Hair follicular keratinocyte (primary cell): ENCODE data around the gene BRI3BP. TPM values are rescaled to one million over a fixed set of nuclear protein-coding genes. Genes with fewer than 3 reads are reported as not detected.

Experiments
- total RNA-seq: library from RNA; depleted of rRNA; stranded (reverse); fragments of >200 nt; gene quantifications from 2 replicates; pipeline ENCODE4 v1.2.3, GENCODE V29; 2015

The BRI3BP gene, protein sequence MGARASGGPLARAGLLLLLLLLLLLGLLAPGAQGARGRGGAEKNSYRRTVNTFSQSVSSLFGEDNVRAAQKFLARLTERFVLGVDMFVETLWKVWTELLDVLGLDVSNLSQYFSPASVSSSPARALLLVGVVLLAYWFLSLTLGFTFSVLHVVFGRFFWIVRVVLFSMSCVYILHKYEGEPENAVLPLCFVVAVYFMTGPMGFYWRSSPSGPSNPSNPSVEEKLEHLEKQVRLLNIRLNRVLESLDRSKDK
- 13.1 and 17.3 TPM in 2 replicates for total RNA-seq

DNA sequence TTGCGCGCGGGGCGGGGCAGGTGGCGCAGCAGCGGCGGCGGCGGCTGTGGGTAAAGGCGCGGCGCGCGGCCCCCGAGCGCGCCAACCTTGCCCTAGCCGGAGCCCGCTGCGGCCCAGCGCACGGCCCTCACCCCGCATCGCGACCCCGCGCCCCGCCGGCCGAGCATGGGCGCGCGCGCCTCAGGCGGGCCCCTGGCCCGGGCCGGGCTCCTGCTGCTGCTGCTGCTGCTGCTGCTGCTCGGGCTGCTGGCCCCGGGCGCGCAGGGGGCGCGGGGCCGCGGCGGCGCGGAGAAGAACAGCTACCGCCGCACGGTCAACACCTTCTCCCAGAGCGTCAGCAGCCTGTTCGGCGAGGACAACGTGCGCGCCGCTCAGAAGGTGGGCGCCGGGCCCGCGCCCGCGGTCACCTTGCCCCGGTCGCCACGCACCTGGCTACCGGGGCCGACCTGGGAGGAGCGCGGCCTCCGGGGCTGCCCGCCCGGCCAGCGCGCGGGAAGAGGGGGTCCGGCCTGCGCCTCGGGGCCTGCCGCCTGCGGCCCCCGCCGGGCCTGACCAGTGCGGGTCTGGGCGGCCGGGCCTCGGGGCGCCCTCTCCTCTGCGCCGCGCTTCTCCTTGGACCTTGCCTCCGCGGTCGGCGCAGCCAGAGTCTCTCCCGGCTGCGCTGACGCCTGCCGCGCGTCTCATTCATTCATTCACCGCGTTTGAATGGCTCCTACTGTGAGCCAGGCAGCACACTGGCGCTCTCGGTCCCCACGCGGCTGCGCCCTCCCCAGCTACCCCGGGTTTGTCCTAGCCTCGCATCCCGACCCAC, at the start of gene BRI3BP:
Gene BRI3BP, plus strand, starts transcription at position 20 of the 811 bp plus-strand sequence. Its CDS starts 146 bp downstream, at position 166.

DNA sequence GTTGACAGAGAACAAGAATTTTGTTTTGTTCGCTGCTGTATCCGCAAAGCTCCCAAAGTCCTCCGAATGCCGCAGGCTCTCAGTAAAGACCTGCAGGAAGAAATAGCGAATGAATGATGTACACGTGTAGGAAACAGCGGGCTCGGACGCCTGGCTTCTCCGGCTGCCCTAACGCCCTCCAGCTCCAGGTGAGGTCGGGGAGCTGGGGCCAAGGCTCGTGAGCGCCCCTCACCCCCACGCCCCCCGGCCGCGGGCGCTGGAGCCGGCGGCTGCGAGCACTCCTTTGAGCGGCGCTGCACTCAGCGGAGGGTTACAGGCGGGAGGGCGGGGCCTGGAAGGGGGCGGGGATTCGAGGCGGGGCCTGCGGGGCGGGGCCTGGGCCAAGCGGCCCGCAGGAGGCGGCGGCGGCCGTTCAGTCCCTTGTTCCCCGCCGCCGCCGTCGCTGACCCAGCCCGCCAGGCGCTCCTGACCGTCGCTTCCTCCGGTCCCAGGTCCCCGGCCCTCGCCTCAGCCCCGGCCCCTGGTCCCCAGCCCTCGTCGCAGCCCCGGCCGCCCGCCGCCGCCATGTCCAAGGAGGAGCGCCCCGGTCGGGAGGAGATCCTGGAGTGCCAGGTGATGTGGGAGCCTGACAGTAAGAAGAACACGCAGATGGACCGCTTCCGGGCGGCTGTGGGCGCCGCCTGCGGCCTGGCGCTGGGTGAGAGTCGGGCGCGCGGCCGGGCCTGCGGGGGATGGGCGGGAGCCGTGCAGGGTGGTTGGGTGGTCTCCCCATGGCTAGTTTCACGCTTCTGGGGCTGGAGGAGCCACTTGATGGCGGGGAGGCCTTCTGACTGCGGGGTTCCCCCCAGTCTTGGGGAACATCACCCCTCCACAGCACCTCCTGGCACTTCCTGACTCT, 71.8 kb downstream of the BRI3BP start, which contains the start of gene AACS:
Gene AACS, plus strand, starts transcription at position 415 of the 898 bp plus-strand sequence. Its CDS starts 150 bp downstream, at position 565.

Other genes with a start within 250 kb of the BRI3BP start
- gene SCARB1, start 129.8 kb upstream of the BRI3BP start, total RNA-seq, result 45.3 and 68.3 TPM in 2 replicates
- 930 and 1,435 TPM in 2 replicates for gene UBC, start 79.0 kb upstream of the BRI3BP start, total RNA-seq
- 10.6 and 16.3 TPM in 2 replicates for gene DHX37, start 4.5 kb upstream of the BRI3BP start, total RNA-seq
- gene AACS, start 71.8 kb downstream of the BRI3BP start, total RNA-seq, result 41.0 and 57.5 TPM in 2 replicates
- 0.57 and 4.7 TPM in 2 replicates for gene TMEM132B, start 192.7 kb downstream of the BRI3BP start, total RNA-seq